Retinal pigment epithelial cell (primary cell): ENCODE results near the gene FKRP.
A peak's percentile ranks its signal among the peaks of the same experiment; 100 is the strongest.
"Not testable (repeated sequence)": the region's sequence is repeated elsewhere in the genome, so short reads cannot be mapped to it uniquely, and the experiment has no call there.

Experiments used
- DNase-seq: peaks from one replicate; pipeline ENCODE4 v3.0.0-alpha.2; 2010; ENCODE audit warnings: low read depth
- H3K4me3 ChIP-seq: 2 replicates; pipeline ENCODE4 v1.5.1; 2011; ENCODE audit warnings: mild to moderate bottlenecking, low read length, control low read depth, moderate library complexity
- CTCF ChIP-seq: conservative IDR thresholded peaks from 2 replicates; pipeline ENCODE4 v1.5.1; 2011; ENCODE audit warnings: low read depth, low read length, control low read depth, inconsistent platforms

The FKRP gene

GRCh38 chr19:46710687-46711086 lies 35.2 kb upstream of the FKRP start:
- TF ChIP-seq CTCF, result no peak
- DNase-seq, result no peak
- H3K4me3 ChIP-seq, result no peak overlapping the region

DNA sequence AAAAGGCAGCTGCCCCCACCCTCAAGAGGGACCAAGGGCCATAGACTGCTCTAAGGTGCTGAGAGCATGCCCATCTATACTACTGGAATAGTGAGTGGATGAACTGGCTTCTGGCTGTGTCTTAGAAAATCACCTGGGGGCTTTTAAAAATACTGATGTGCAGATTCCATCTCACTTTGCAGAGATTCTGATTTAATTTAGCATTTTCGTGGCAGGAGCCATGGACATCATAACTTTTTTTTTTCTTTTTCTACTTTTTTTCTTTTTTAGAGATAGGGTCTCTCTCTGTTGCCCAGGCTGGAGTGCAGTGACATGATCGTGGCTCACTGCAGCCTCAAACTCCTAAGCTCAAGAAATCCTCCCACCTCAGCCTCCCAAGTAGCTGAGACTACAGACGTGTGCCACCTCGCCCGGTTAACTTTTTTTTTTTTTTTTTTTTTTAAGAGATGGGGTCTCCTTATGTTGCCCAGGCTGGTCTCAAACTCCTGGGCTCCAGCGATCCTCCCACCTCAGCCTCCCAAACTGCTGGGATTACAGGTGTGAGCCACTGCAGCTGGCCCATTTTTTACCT lies 33.0 kb upstream of the FKRP start:
- not testable (repeated sequence) for H3K4me3 ChIP-seq, DNase-seq

DNA sequence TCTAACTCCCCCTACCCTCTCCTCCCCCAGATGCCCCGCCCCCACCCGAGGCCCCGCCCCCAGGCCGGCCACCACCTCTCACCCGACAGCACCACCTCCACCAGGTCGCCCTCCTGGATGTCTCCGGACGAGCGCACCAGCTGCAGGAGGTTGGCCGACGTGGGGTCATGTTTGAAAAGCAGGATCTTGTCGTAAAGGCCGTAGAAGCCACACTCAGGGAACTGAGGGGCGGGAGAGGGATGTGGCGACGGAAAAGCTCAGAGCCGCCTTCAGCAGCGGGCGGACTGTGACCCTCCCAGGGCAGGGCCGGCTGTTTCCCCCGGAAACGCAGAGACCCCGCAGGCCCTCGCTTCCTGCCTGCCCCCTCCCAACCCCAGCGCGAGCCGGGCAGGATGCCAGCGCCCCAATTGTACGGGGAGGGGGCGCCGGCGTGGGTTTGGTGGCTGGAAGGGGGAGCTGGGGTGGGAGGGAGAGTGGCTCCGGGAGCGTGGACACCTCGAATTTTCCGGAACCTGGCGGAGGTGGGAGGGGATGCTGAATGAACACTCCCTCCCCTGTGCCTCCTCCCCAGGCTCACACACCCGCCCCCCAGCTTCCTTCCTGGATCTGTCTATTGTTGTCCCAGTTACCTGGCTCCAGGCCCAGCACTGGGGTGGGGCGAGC lies 31.9 kb upstream of the FKRP start:
- TF ChIP-seq CTCF, result no peak
- DNase-seq, result no peak
- H3K4me3 ChIP-seq, result peak overlapping the region; percentile 90

- no peak for TF ChIP-seq CTCF
- peak overlapping the region; percentile 90 for H3K4me3 ChIP-seq
- no peak for DNase-seq
Observed at GRCh38 chr19:46714444-46715106, 31.3 kb upstream of the FKRP start.

DNA sequence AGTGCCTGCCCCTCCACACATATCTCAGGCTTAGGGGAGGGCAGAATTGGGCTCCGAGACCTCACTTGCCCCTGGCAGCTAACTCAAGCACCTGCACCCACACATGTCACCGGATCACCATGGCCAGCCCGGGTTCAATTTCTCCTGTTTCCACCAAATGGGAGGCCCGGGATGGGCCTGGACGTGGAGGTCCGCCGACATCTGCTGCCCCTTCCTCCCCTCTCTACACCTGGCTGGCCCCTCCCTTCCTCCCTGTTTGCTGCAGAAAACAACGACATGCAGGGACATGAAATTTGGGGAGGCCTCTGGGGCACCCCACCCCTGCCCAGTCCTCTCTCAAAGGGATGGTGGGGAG lies 30.3 kb upstream of the FKRP start:
- peak overlapping the region; percentile 90 for H3K4me3 ChIP-seq
- DNase-seq, result no peak
- TF ChIP-seq CTCF, result no peak

GRCh38 chr19:46715975-46716671 lies 29.7 kb upstream of the FKRP start:
- H3K4me3 ChIP-seq, result peak overlapping the region; percentile 90
- no peak for DNase-seq
- no peak for TF ChIP-seq CTCF

DNA sequence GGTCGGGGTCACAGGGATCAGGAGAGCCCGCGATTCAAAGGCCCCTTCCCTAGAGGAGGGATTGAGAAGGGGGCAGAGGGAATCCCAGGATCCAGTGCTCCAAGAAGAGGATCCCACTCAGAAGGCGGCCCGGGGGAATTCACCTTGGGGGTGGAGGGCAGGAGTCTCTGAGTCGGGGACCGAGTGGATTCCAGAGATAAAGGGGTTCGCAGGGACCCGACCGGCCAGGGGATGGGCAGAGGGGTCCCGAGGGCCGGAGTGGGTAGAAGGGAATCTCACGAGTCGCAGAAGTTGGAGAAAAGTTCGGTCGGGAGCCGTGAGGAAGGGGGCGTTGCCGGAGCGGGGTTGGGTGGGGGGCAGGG lies 29.2 kb upstream of the FKRP start:
- no peak for TF ChIP-seq CTCF
- peak overlapping the region; percentile 90 for H3K4me3 ChIP-seq
- no peak for DNase-seq
